Measurements from ENCODE around the gene GARIN5B.
"Not testable (repeated sequence)": the region's sequence is repeated elsewhere in the genome, so short reads cannot be mapped to it uniquely, and the experiment has no call there.

GARIN5B gene

GRCh38 chr19:55333870-55334269, 29.2 kb downstream of the GARIN5B start:
- H3K9me3 ChIP-seq (ENCODE audit: control insufficient read depth, insufficient read depth, low read length) = no peaks in the 10 kb centered on the region
- H3K27me3 ChIP-seq (ENCODE audit: control insufficient read depth, insufficient read depth, low read length) = no peaks in the 10 kb centered on the region
- H3K27ac ChIP-seq (ENCODE audit: low read length) = no peak overlapping the region
- no peaks in the 10 kb centered on the region for H3K36me3 ChIP-seq (ENCODE audit: control insufficient read depth, insufficient read depth, low read length)
- no peak overlapping the region for H3K4me3 ChIP-seq (ENCODE audit: low read length)
- H3K4me1 ChIP-seq (ENCODE audit: control insufficient read depth, insufficient read depth, low read length) = peaks cover 2% of the 10 kb centered on the region; the same call in 1 of the 2 replicates
- no CpG with 5 or more reads among the region's 11 CpGs for WGBS (ENCODE audit: insufficient coverage, insufficient read length)
- no peak for DNase-seq (ENCODE audit: low read depth, low spot score)

DNA sequence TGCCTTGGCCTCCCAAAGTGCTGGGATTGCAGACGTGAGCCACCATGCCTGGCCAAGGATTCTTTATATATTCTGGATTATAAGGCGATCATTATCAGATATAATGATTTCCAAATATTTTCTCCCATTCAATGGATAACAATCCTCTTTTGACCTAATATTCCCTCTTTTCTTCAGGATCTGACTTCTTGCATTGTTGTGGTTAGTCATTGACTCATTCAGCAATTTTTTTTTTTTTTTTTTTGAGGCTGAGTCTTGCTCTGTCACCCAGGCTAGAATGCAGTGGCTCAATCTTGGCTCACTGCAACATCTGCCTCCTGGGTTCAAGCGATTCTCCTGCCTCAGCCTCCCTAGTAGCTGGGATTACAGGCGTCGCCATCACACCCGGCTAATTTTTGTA, 33.3 kb downstream of the GARIN5B start:
- H3K4me1 ChIP-seq (ENCODE audit: control insufficient read depth, insufficient read depth, low read length); DNase-seq (ENCODE audit: low read depth, low spot score); H3K4me3 ChIP-seq (ENCODE audit: low read length); H3K9me3 ChIP-seq (ENCODE audit: control insufficient read depth, insufficient read depth, low read length); H3K27ac ChIP-seq (ENCODE audit: low read length); H3K27me3 ChIP-seq (ENCODE audit: control insufficient read depth, insufficient read depth, low read length); H3K36me3 ChIP-seq (ENCODE audit: control insufficient read depth, insufficient read depth, low read length): not testable (repeated sequence)
- no CpG with 5 or more reads among the region's 6 CpGs for WGBS (ENCODE audit: insufficient coverage, insufficient read length)

DNA sequence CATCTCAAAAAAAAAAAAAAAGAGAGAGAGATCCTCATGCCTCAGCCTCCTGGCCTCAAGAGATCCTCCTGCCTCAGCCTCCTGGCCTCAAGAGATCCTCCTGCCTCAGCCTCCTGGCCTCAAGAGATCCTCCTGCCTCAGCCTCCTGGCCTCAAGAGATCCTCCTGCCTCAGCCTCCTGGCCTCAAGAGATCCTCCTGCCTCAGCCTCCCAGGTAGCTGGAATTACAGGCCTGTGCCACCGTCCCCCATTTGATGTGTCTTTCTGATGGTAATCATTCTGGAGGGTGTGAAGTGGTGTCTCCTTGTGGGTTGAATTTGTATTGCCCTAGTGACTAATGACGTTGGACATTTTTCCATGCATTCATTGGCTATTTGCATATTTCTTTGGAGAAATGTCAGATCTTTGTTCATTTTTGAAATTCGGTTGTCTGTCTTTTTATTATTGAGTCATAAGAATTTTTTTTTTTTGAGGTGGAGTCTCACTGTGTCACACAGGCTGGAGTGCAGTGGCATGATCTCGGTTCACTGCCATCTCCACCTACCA, 34.2 kb downstream of the GARIN5B start:
- H3K4me3 ChIP-seq (ENCODE audit: low read length); H3K36me3 ChIP-seq (ENCODE audit: control insufficient read depth, insufficient read depth, low read length); H3K9me3 ChIP-seq (ENCODE audit: control insufficient read depth, insufficient read depth, low read length); DNase-seq (ENCODE audit: low read depth, low spot score); H3K27ac ChIP-seq (ENCODE audit: low read length); H3K4me1 ChIP-seq (ENCODE audit: control insufficient read depth, insufficient read depth, low read length); H3K27me3 ChIP-seq (ENCODE audit: control insufficient read depth, insufficient read depth, low read length): not testable (repeated sequence)
- no CpG with 5 or more reads among the region's 4 CpGs for WGBS (ENCODE audit: insufficient coverage, insufficient read length)

GRCh38 chr19:55325172-55325571, 37.9 kb downstream of the GARIN5B start, which contains the start of gene TMEM150B:
Gene TMEM150B, minus strand, starts transcription at chr19:55325341. Its CDS starts 4,305 bp downstream, at chr19:55321036.
- DNase-seq (ENCODE audit: low read depth, low spot score) = no peak
- H3K9me3 ChIP-seq (ENCODE audit: control insufficient read depth, insufficient read depth, low read length) = no peaks in the 10 kb centered on the region
- peaks cover 1% of the 10 kb centered on the region; the same call in 1 of the 2 replicates for H3K4me1 ChIP-seq (ENCODE audit: control insufficient read depth, insufficient read depth, low read length)
- no peaks in the 10 kb centered on the region for H3K27me3 ChIP-seq (ENCODE audit: control insufficient read depth, insufficient read depth, low read length)
- WGBS (ENCODE audit: insufficient coverage, insufficient read length) = no CpG with 5 or more reads among the region's 14 CpGs
- no peak within 1 kb of the TSS for H3K27ac ChIP-seq (ENCODE audit: low read length)
- no peak within 1 kb of the TSS for H3K4me3 ChIP-seq (ENCODE audit: low read length)
- H3K36me3 ChIP-seq (ENCODE audit: control insufficient read depth, insufficient read depth, low read length) = no peaks in the 10 kb centered on the region

- Histone ChIP-seq H3K27ac (ENCODE audit: low read length) (no peak overlapping the region), H3K27me3 (ENCODE audit: control insufficient read depth, insufficient read depth, low read length) (no peaks in the 10 kb centered on the region), H3K4me3 (ENCODE audit: low read length) (no peak overlapping the region), H3K36me3 (ENCODE audit: control insufficient read depth, insufficient read depth, low read length) (no peaks in the 10 kb centered on the region), H3K9me3 (ENCODE audit: control insufficient read depth, insufficient read depth, low read length) (no peaks in the 10 kb centered on the region), H3K4me1 (ENCODE audit: control insufficient read depth, insufficient read depth, low read length) (peaks cover 4% of the 10 kb centered on the region; the same call in 1 of the 2 replicates)
- WGBS (ENCODE audit: insufficient coverage, insufficient read length) = no CpG with 5 or more reads among the region's 6 CpGs
- no peak for DNase-seq (ENCODE audit: low read depth, low spot score)
These were observed 38.4 kb downstream of the GARIN5B start for GRCh38 chr19:55324662-55325061.

DNA sequence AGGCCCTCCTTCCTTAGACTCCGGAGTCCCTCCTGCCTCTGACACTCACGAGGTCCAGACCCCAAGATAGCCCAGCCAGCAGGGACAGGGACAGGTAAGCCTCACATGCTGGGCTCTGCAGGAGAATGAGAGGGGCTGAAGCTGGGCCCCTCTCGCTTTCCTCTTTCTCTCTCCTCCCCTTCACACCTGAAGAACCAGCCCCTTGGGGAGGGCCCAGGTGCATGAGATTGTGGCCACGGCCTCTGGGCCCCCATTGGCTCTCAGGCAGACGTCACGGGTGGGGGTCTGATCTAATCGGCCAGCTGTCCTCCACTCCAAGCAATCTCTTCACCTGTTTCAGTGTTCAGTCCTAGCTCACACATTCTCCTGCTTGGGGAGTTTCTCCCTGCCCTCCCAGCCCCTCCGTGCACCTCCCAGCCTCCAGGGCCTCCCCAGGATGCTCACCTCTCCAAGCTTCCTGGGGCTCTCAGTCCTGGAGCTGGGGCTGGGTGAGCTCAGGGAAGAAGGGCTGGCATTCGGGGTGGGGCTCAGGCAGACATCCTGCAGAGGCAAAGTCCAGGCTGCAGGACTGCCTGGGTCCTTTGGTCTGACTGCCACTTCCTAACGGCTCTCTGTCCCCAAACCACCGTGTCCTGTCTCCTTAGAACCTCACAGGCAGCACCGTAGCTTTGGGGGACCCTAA, 40.7 kb downstream of the GARIN5B start:
- DNase-seq (ENCODE audit: low read depth, low spot score) = no peak
- WGBS (ENCODE audit: insufficient coverage, insufficient read length) = no CpG with 5 or more reads among the region's 12 CpGs
- Histone ChIP-seq H3K27ac (ENCODE audit: low read length) (no peak overlapping the region), H3K27me3 (ENCODE audit: control insufficient read depth, insufficient read depth, low read length) (no peaks in the 10 kb centered on the region), H3K9me3 (ENCODE audit: control insufficient read depth, insufficient read depth, low read length) (no peaks in the 10 kb centered on the region), H3K36me3 (ENCODE audit: control insufficient read depth, insufficient read depth, low read length) (no peaks in the 10 kb centered on the region), H3K4me3 (ENCODE audit: low read length) (no peak overlapping the region), H3K4me1 (ENCODE audit: control insufficient read depth, insufficient read depth, low read length) (peaks cover 4% of the 10 kb centered on the region; the same call in 1 of the 2 replicates)

DNA sequence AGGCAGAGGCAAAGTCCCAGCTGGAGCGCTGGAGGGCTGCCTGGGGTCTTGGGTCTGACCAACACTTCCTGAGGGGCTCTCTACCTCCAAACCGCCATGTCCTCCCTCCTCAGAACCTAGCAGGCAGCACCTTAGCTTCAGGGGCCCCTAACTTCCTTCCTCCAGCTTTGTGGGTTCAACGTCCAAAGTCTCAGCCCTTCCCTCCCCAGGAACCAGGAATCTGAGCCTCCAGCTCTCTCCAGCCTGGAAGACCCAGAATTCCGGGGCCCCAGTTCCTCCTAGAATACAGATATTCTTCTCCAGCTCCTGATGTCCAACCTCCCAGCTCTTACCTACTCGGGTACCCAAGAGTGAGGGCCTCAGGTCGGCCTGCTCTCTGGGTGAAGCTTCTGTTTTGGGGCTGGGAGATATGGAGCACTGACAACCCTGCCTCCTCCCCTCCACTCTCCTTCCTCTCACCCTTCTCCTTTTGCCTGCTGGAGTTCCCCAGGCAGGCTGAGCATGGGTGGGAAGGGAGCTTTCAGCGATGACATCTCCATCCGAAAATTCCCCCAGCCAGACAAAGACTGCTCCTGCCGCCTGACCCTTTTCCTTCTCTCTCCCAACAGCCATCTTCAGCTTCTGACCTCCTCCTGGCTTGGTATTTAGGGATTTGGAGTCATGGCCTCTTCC, 41.5 kb downstream of the GARIN5B start:
- H3K36me3 ChIP-seq (ENCODE audit: control insufficient read depth, insufficient read depth, low read length) = no peaks in the 10 kb centered on the region
- no peak for DNase-seq (ENCODE audit: low read depth, low spot score)
- peaks cover 4% of the 10 kb centered on the region; the same call in 1 of the 2 replicates for H3K4me1 ChIP-seq (ENCODE audit: control insufficient read depth, insufficient read depth, low read length)
- H3K4me3 ChIP-seq (ENCODE audit: low read length) = no peak overlapping the region
- WGBS (ENCODE audit: insufficient coverage, insufficient read length) = no CpG with 5 or more reads among the region's 9 CpGs
- no peaks in the 10 kb centered on the region for H3K9me3 ChIP-seq (ENCODE audit: control insufficient read depth, insufficient read depth, low read length)
- no peaks in the 10 kb centered on the region for H3K27me3 ChIP-seq (ENCODE audit: control insufficient read depth, insufficient read depth, low read length)
- no peak overlapping the region for H3K27ac ChIP-seq (ENCODE audit: low read length)

DNA sequence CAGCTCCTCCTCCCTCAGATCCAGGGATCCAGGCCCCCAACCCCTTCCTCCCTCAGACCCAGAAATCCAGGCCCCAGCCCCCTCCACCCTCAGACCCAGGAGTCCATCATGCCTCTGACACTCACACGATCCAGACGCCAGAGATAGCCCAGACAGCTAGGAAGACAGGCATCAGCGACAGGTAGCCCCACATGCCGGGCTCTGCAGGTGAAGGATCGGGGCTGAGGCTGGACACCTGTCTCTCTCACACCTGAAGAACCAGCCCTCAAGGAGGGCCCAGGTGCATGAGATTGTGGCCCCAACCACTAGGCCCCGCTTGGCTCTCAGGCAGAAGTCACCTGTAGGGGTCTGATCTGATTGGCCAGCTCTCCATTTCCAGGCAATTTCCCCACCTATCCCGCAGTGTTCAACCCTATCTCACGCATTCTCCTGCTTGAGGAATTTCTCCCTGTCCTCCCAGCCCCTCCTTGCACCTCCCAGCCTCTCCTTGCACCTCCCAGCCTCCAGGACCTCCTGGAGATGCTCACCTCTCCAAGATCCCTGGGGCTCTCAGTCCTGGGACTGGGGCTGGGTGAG, 42.1 kb downstream of the GARIN5B start:
- H3K9me3 ChIP-seq (ENCODE audit: control insufficient read depth, insufficient read depth, low read length) = no peaks in the 10 kb centered on the region
- no peaks in the 10 kb centered on the region for H3K36me3 ChIP-seq (ENCODE audit: control insufficient read depth, insufficient read depth, low read length)
- no peak overlapping the region for H3K27ac ChIP-seq (ENCODE audit: low read length)
- no peak for DNase-seq (ENCODE audit: low read depth, low spot score)
- peaks cover 4% of the 10 kb centered on the region; the same call in 1 of the 2 replicates for H3K4me1 ChIP-seq (ENCODE audit: control insufficient read depth, insufficient read depth, low read length)
- no peak overlapping the region for H3K4me3 ChIP-seq (ENCODE audit: low read length)
- no CpG with 5 or more reads among the region's 8 CpGs for WGBS (ENCODE audit: insufficient coverage, insufficient read length)
- no peaks in the 10 kb centered on the region for H3K27me3 ChIP-seq (ENCODE audit: control insufficient read depth, insufficient read depth, low read length)

GRCh38 chr19:55319785-55320184, 43.3 kb downstream of the GARIN5B start:
- Histone ChIP-seq H3K27me3 (ENCODE audit: control insufficient read depth, insufficient read depth, low read length) (no peaks in the 10 kb centered on the region), H3K9me3 (ENCODE audit: control insufficient read depth, insufficient read depth, low read length) (no peaks in the 10 kb centered on the region), H3K4me1 (ENCODE audit: control insufficient read depth, insufficient read depth, low read length) (peaks cover 4% of the 10 kb centered on the region; the same call in 1 of the 2 replicates), H3K36me3 (ENCODE audit: control insufficient read depth, insufficient read depth, low read length) (no peaks in the 10 kb centered on the region), H3K27ac (ENCODE audit: low read length) (no peak overlapping the region), H3K4me3 (ENCODE audit: low read length) (peak overlapping the region; percentile 45; the same call in 1 of the 2 replicates)
- no peak for DNase-seq (ENCODE audit: low read depth, low spot score)
- no CpG with 5 or more reads among the region's 21 CpGs for WGBS (ENCODE audit: insufficient coverage, insufficient read length)

- DNase-seq (ENCODE audit: low read depth, low spot score) = no peak
- Histone ChIP-seq H3K27me3 (ENCODE audit: control insufficient read depth, insufficient read depth, low read length) (no peaks in the 10 kb centered on the region), H3K4me1 (ENCODE audit: control insufficient read depth, insufficient read depth, low read length) (peaks cover 4% of the 10 kb centered on the region; the same call in 1 of the 2 replicates), H3K27ac (ENCODE audit: low read length) (no peak overlapping the region), H3K4me3 (ENCODE audit: low read length) (no peak overlapping the region), H3K36me3 (ENCODE audit: control insufficient read depth, insufficient read depth, low read length) (peaks cover 5% of the 10 kb centered on the region; the same call in 1 of the 2 replicates), H3K9me3 (ENCODE audit: control insufficient read depth, insufficient read depth, low read length) (no peaks in the 10 kb centered on the region)
- WGBS (ENCODE audit: insufficient coverage, insufficient read length) = no CpG with 5 or more reads among the region's 8 CpGs
These were observed 46.4 kb downstream of the GARIN5B start for GRCh38 chr19:55316646-55317045.

Data from iPS DF 6.9 (cell line).